Stimulated activated naive CD8-positive, alpha-beta T cell treated with anti-CD3 and anti-CD28 coated beads, Interleukin-15, amount 100 ng/mL, for 72 hours (primary cell): ENCODE data around the gene CRYBB2.
"Not testable (repeated sequence)": the region's sequence is repeated elsewhere in the genome, so short reads cannot be mapped to it uniquely, and the experiment has no call there.

Experiments used
- ATAC-seq: fragments of 150-1000 bp; cut with Tn5 transposase; 2 replicates; pipeline ENCODE4 v1.10.0; 2021; ENCODE audit warnings: mild to moderate bottlenecking, moderate library complexity
- DNase-seq, 2 donors: peaks; one replicate each; pipeline ENCODE4 v3.0.0; 2021 to 2022
- H3K27ac Mint-ChIP-seq, 2 donors: one replicate each; pipeline ENCODE4 v1.8.0; 2022; ENCODE audit warnings: mild to moderate bottlenecking in 2 of 2, mixed read lengths in 2 of 2, moderate library complexity in 2 of 2
- H3K27me3 Mint-ChIP-seq: one replicate; pipeline ENCODE4 v1.8.0; 2022; ENCODE audit warnings: mixed read lengths
- H3K4me1 Mint-ChIP-seq: one replicate; pipeline ENCODE4 v1.8.0; 2022; ENCODE audit warnings: mild to moderate bottlenecking, mixed read lengths
- H3K4me3 Mint-ChIP-seq, 2 donors: one replicate each; pipeline ENCODE4 v1.8.0; 2022; ENCODE audit warnings: mild to moderate bottlenecking in 2 of 2, mixed read lengths in 2 of 2, moderate library complexity in 1 of 2
- H3K9me3 Mint-ChIP-seq, 2 donors: one replicate each; pipeline ENCODE4 v1.8.0; 2022; ENCODE audit warnings: mixed read lengths in 2 of 2

CRYBB2 gene

GRCh38 chr22:25255169-25255568 lies 35.7 kb downstream of the CRYBB2 start:
- not testable (repeated sequence) for H3K27me3 Mint-ChIP-seq, ATAC-seq, DNase-seq, H3K4me3 Mint-ChIP-seq, H3K4me1 Mint-ChIP-seq, H3K27ac Mint-ChIP-seq, H3K9me3 Mint-ChIP-seq

GRCh38 chr22:25267567-25267966 lies 48.1 kb downstream of the CRYBB2 start:
- ATAC-seq, H3K27ac Mint-ChIP-seq, H3K4me1 Mint-ChIP-seq, DNase-seq, H3K4me3 Mint-ChIP-seq: not testable (repeated sequence)
- peaks cover 18% of the 10 kb centered on the region for H3K27me3 Mint-ChIP-seq
- H3K9me3 Mint-ChIP-seq, result peaks cover 6 to 26% of the 10 kb centered on the region in 2 donors

- not testable (repeated sequence) for H3K4me3 Mint-ChIP-seq, DNase-seq, ATAC-seq, H3K27ac Mint-ChIP-seq, H3K4me1 Mint-ChIP-seq
- Mint-ChIP-seq H3K9me3 (peaks cover 6 to 26% of the 10 kb centered on the region in 2 donors), H3K27me3 (peaks cover 27% of the 10 kb centered on the region)
Measured at GRCh38 chr22:25268902-25269301, 49.5 kb downstream of the CRYBB2 start.

GRCh38 chr22:25270061-25270460 lies 50.6 kb downstream of the CRYBB2 start:
- H3K4me1 Mint-ChIP-seq, H3K27ac Mint-ChIP-seq, DNase-seq, ATAC-seq, H3K4me3 Mint-ChIP-seq: not testable (repeated sequence)
- peaks cover 6 to 18% of the 10 kb centered on the region in 2 donors for H3K9me3 Mint-ChIP-seq
- peaks cover 31% of the 10 kb centered on the region for H3K27me3 Mint-ChIP-seq

- not testable (repeated sequence) for H3K4me3 Mint-ChIP-seq, H3K27ac Mint-ChIP-seq, H3K4me1 Mint-ChIP-seq, ATAC-seq, H3K9me3 Mint-ChIP-seq, DNase-seq
- peaks cover 41% of the 10 kb centered on the region for H3K27me3 Mint-ChIP-seq
Measured at GRCh38 chr22:25273231-25273630, 53.8 kb downstream of the CRYBB2 start.

GRCh38 chr22:25273928-25274327 lies 54.5 kb downstream of the CRYBB2 start:
- not testable (repeated sequence) for H3K4me1 Mint-ChIP-seq, ATAC-seq, H3K27ac Mint-ChIP-seq, DNase-seq, H3K9me3 Mint-ChIP-seq, H3K4me3 Mint-ChIP-seq
- H3K27me3 Mint-ChIP-seq, result peaks cover 43% of the 10 kb centered on the region

- not testable (repeated sequence) for H3K27ac Mint-ChIP-seq, ATAC-seq, H3K4me3 Mint-ChIP-seq, H3K9me3 Mint-ChIP-seq, DNase-seq
- peaks cover 17% of the 10 kb centered on the region for H3K4me1 Mint-ChIP-seq
- peaks cover 80% of the 10 kb centered on the region for H3K27me3 Mint-ChIP-seq
Measured at GRCh38 chr22:25280118-25280517, 60.7 kb downstream of the CRYBB2 start.
